Neural cell (in vitro differentiated cells): ENCODE results near the gene COLEC12.

ENCODE experiments used
- CTCF ChIP-seq: fragments of 450-650 bp; IDR thresholded peaks from 2 replicates; pipeline ENCODE4 v1.5.1; 2014; ENCODE audit warnings: antibody characterized with exemption, mild to moderate bottlenecking, moderate library complexity; ENCODE audit not compliant: poor library complexity, severe bottlenecking
- EP300 ChIP-seq: fragments of 450-650 bp; conservative IDR thresholded peaks from 2 replicates; pipeline ENCODE4 v1.6.1; 2014; ENCODE audit warnings: antibody characterized with exemption, mild to moderate bottlenecking, moderate library complexity; ENCODE audit not compliant: poor library complexity, severe bottlenecking
- EZH2 ChIP-seq: fragments of 200-600, 300-800 bp; shearing (Covaris generic), sonication (generic); IDR thresholded peaks from 2 replicates; pipeline ENCODE4 v1.6.1; 2014; ENCODE audit warnings: antibody characterized with exemption, low read length, borderline replicate concordance, mild to moderate bottlenecking; ENCODE audit not compliant: insufficient read depth, poor library complexity, severe bottlenecking
- MXI1 ChIP-seq: fragments of 450-650 bp; conservative IDR thresholded peaks from 2 replicates; pipeline ENCODE4 v1.6.1; 2014; ENCODE audit warnings: antibody characterized with exemption, mild to moderate bottlenecking; ENCODE audit not compliant: poor library complexity, severe bottlenecking
- POLR2AphosphoS5 ChIP-seq: IDR thresholded peaks from 2 replicates; pipeline ENCODE4 v1.6.1; 2012
- RAD21 ChIP-seq: fragments of 450-650 bp; conservative IDR thresholded peaks from 2 replicates; pipeline ENCODE4 v1.6.1; 2014; ENCODE audit warnings: antibody characterized with exemption, mild to moderate bottlenecking, moderate library complexity
- SMC3 ChIP-seq: fragments of 450-650 bp; conservative IDR thresholded peaks from 2 replicates; pipeline ENCODE4 v1.6.1; 2014; ENCODE audit warnings: antibody characterized with exemption, mild to moderate bottlenecking, moderate library complexity; ENCODE audit not compliant: poor library complexity
- TAF1 ChIP-seq: IDR thresholded peaks from 2 replicates; pipeline ENCODE4 v1.6.1; 2012; ENCODE audit warnings: low read depth
- TF ChIP-seq, protein P1 (sequence below): IDR thresholded peaks from 2 replicates; pipeline ENCODE4 v1.6.1; 2012; ENCODE audit warnings: borderline replicate concordance

DNA sequence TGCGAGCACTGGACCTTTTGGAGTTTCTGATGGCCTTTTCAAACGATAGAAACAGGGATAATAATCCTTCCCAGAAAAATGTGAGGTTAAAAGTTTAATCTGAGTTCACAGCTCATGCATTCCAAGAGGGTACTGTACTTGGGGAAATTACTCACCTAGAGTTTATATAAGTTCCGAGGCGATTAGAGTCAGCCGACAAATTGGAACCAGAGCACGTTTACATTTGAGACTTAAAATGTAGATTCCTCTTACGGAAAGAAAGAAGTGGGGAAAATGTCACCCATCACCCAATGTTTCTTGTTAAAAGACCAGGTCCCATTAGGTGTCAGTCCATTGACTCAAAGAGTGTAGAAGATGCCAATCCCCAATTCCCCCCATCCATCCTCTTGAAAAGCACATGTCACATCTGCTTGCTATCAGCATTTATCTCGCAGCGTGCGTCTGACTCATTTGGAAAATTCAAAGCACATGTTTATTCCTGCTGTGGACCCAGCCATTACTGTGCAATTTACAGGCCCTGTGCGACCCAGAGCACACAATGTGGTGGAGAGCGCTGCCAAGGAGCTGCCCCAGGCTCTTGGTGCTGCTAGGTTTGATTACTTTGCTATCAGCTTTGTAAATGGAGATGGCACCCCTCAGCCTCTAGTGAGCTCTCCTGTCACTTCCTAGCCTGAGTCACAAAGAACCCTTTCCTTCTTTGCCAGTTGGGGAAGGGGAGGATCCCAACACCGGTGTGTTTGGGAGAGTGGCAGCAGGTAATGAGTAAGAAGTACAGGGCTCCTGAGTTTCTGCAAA, 104.8 kb downstream of the COLEC12 start:
- TF ChIP-seq EZH2 (no peak), CTCF (no peak), EP300 (peak; percentile 12), RAD21 (no peak), MXI1 (peak; percentile 32), POLR2AphosphoS5 (no peak), TAF1 (no peak), SMC3 (no peak)
- TF ChIP-seq, protein P1, sequence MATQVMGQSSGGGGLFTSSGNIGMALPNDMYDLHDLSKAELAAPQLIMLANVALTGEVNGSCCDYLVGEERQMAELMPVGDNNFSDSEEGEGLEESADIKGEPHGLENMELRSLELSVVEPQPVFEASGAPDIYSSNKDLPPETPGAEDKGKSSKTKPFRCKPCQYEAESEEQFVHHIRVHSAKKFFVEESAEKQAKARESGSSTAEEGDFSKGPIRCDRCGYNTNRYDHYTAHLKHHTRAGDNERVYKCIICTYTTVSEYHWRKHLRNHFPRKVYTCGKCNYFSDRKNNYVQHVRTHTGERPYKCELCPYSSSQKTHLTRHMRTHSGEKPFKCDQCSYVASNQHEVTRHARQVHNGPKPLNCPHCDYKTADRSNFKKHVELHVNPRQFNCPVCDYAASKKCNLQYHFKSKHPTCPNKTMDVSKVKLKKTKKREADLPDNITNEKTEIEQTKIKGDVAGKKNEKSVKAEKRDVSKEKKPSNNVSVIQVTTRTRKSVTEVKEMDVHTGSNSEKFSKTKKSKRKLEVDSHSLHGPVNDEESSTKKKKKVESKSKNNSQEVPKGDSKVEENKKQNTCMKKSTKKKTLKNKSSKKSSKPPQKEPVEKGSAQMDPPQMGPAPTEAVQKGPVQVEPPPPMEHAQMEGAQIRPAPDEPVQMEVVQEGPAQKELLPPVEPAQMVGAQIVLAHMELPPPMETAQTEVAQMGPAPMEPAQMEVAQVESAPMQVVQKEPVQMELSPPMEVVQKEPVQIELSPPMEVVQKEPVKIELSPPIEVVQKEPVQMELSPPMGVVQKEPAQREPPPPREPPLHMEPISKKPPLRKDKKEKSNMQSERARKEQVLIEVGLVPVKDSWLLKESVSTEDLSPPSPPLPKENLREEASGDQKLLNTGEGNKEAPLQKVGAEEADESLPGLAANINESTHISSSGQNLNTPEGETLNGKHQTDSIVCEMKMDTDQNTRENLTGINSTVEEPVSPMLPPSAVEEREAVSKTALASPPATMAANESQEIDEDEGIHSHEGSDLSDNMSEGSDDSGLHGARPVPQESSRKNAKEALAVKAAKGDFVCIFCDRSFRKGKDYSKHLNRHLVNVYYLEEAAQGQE = no peak
